Ovary (tissue), 9 donors: ENCODE measurements around the gene NMT2. TPM values are rescaled to one million over a fixed set of nuclear protein-coding genes. Genes with fewer than 3 reads are reported as not detected.

Experiments
- DNase-seq, 5 donors: peaks; one replicate each; pipeline ENCODE4 v3.0.0-alpha.2; 2019 to 2020
- H3K27ac ChIP-seq, 2 donors: fragments of 200-600 bp; one replicate each; pipeline versions ENCODE4 v1.5.1 to v1.8.0; 2019 to 2022
- H3K27me3 ChIP-seq: fragments of 200-600 bp; one replicate; pipeline ENCODE4 v1.8.0; 2022
- H3K36me3 ChIP-seq: fragments of 200-600 bp; sonication (generic); one replicate; pipeline ENCODE4 v1.5.1; 2019
- H3K4me1 ChIP-seq: one replicate; pipeline ENCODE4 v1.8.1; 2013; ENCODE audit warnings: mild to moderate bottlenecking, moderate library complexity; ENCODE audit not compliant: insufficient read depth
- H3K4me3 ChIP-seq: fragments of 200-600 bp; sonication (generic); one replicate; pipeline ENCODE4 v1.5.1; 2017
- H3K9me3 ChIP-seq, 2 donors: fragments of 200-600 bp in 1 of 2; sonication (generic) in 1 of 2; one replicate each; pipeline versions ENCODE4 v1.5.1 to v1.8.1; 2013 to 2019; ENCODE audit warnings: mild to moderate bottlenecking in 1 of 2, moderate library complexity in 1 of 2
- CTCF ChIP-seq, 3 donors: fragments of 450-650 bp in 2 of 3; fragments of 200-600 bp in 1 of 3; IDR thresholded peaks; one replicate each; pipeline versions ENCODE4 v1.5.1 to v1.8.0; 2016 to 2022; ENCODE audit warnings: antibody characterized with exemption in 3 of 3, mild to moderate bottlenecking in 1 of 3
- EP300 ChIP-seq: sonication (generic); formaldehyde crosslinking; IDR thresholded peaks from one replicate; pipeline ENCODE4 v1.6.1; 2017; ENCODE audit warnings: antibody characterized with exemption
- POLR2A ChIP-seq: fragments of 450-650 bp; IDR thresholded peaks from one replicate; pipeline ENCODE4 v1.6.1; 2017; ENCODE audit warnings: antibody characterized with exemption, mild to moderate bottlenecking, moderate library complexity
- WGBS, 3 donors: extraction: QIAGEN DNeasy Blood & Tissue Kit in 1 of 3; methylation state at CpG; one replicate each; pipeline versions ENCODE4 v1.1.5 to v1.1.7; 2013 to 2017; 5-methylcytosine and 5-hydroxymethylcytosine counted together
- intact Hi-C, 4 donors: fragments of 100-400 bp; cut with DNase I; formaldehyde crosslinking; loops; one replicate each; pipeline versions ENCODE4 v1.11.0 to v1.15.1; 2022 to 2023
- polyA plus RNA-seq, 2 donors: library from polyadenylated mRNA; stranded (reverse); fragments of 200-250 nt in 1 of 2; fragments of 350-450 nt in 1 of 2; fragmentation: Illumina TruSeq in 1 of 2; extraction: RNeasy Lipid Tissue Mini Kit (QIAGEN cat#74804) in 1 of 2; gene quantifications; one replicate each; pipeline ENCODE4 v1.2.3, GENCODE V29; 2013 to 2014
- total RNA-seq, 7 donors: library from RNA; depleted of rRNA in 2 of 7; stranded (reverse); fragments of >200 nt in 2 of 7; fragmentation: NEBNext Ultra II Directional in 3 of 7; extraction: Animal tissue kit (Norgen Biotek cat#: 25700) in 3 of 7; gene quantifications; one replicate each; pipeline versions ENCODE4 v1.1.0 to v1.2.4, GENCODE V29; 2016 to 2023
- donor health status: DM: no; HTN: no; CAD: no; lungs with moderate emphysema.
- donor health status: DM: no; HTN: no; CAD: no.
- donor health status: Bipolar disorder and iron deficiency.
- donor health status: DM: yes; HTN: yes; CAD: no.
- donor health status: DM: no; HTN: no; CAD: no.
- donor health status: DM: yes; HTN: yes; CAD: no.

The NMT2 gene
- total and polyA plus RNA-seq, 9 donors: 11.5 to 30.3 (median 25.8) TPM

GRCh38 chr10:15116225-15116624, 52.3 kb downstream of the NMT2 start:
- H3K36me3 ChIP-seq: no peaks in the 10 kb centered on the region

GRCh38 chr10:15113766-15114165, 54.7 kb downstream of the NMT2 start:
- 86 to 93% (median 89%) methylated on average over 4 of the region's 4 CpGs for WGBS, 3 donors
- H3K36me3 ChIP-seq: no peaks in the 10 kb centered on the region
- no peak overlapping the region for H3K27ac ChIP-seq
- intact Hi-C loops: no loop called here
- H3K4me1 ChIP-seq: no peaks in the 10 kb centered on the region
- H3K9me3 ChIP-seq: no peaks in the 10 kb centered on the region
- H3K27me3 ChIP-seq: no peaks in the 10 kb centered on the region
- no peak for DNase-seq
- no peak overlapping the region for H3K4me3 ChIP-seq
- TF ChIP-seq CTCF (IDR thresholded peaks at IDR 0.05) (no peak), POLR2A (no peak), EP300 (no peak)

More at GRCh38 chr10:15116225-15116624, 52.3 kb downstream of the NMT2 start:
- TF ChIP-seq CTCF (IDR thresholded peaks at IDR 0.05) (no peak), POLR2A (no peak), EP300 (no peak)
- Histone ChIP-seq H3K9me3 (no peaks in the 10 kb centered on the region), H3K4me1 (no peaks in the 10 kb centered on the region), H3K27me3 (no peaks in the 10 kb centered on the region), H3K27ac (no peak overlapping the region), H3K4me3 (no peak overlapping the region)
- 95 to 97% (median 96%) methylated on average over 5 of the region's 5 CpGs for WGBS, 3 donors
- intact Hi-C loops: no loop called here
- no peak for DNase-seq

- Histone ChIP-seq H3K27me3 (no peaks in the 10 kb centered on the region), H3K27ac (no peak overlapping the region), H3K4me1 (no peaks in the 10 kb centered on the region), H3K9me3 (no peaks in the 10 kb centered on the region), H3K4me3 (no peak overlapping the region), H3K36me3 (no peaks in the 10 kb centered on the region)
- 92 to 93% (median 92%) methylated on average over 13 of the region's 13 CpGs for WGBS, 3 donors
- no peak for TF ChIP-seq CTCF (IDR thresholded peaks at IDR 0.05)
- TF ChIP-seq EP300: no peak
- TF ChIP-seq POLR2A: no peak
- no peak for DNase-seq
- intact Hi-C loops: no loop called here
These were observed 55.8 kb downstream of the NMT2 start for GRCh38 chr10:15112657-15113056.

- no peaks in the 10 kb centered on the region for H3K36me3 ChIP-seq
- H3K4me1 ChIP-seq: no peaks in the 10 kb centered on the region
- H3K27me3 ChIP-seq: no peaks in the 10 kb centered on the region
- intact Hi-C loops: no loop called here
- H3K27ac ChIP-seq: no peak overlapping the region
- WGBS, 3 donors: 51 to 53% (median 53%) methylated on average over 8 of the region's 8 CpGs
- no peak overlapping the region for H3K4me3 ChIP-seq
- peak; percentile 30 to 67 (median 55) for DNase-seq
- TF ChIP-seq EP300 (no peak), CTCF (IDR thresholded peaks at IDR 0.05) (peak; percentile 46 to 70 (median 50)), POLR2A (no peak)
- H3K9me3 ChIP-seq: no peaks in the 10 kb centered on the region
These were observed 62.0 kb downstream of the NMT2 start for GRCh38 chr10:15106352-15107013.
